ENCODE data around the gene NDUFV1.

DNA sequence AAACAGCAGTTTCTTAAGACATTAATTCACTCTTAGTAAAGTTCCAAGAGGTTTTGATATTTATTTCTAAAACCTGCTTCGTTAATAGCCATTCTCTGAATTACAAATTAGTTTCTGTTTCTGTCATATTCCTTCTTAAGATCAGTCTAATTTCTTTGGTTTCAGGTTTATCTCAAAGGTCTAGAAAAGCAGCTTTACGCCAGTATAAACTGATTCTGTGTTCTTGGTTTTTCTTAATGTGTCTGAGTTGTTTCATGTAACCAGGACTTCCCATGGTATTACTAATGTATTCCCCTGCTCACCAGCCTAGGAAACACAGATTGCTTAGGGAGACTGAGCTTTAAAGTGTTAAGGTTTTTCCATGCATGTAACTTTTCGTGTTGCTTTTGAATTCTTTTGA is 50.6 kb downstream of the NDUFV1 start:
- TF ChIP-seq POLR2AphosphoS5 (IDR thresholded peaks at IDR 0.05; ENCODE audit: low read depth, low read length) (no peak), POLR2A (IDR thresholded peaks at IDR 0.05; ENCODE audit: low read depth, low read length) (no peak)
